OCI-LY7 (cell line): ENCODE results near the gene DDHD1.

Experiments
- EZH2phosphoT487 ChIP-seq: fragments of 200-600 bp; sonication (generic); IDR thresholded peaks from 2 replicates; pipeline ENCODE4 v1.6.1; 2018; ENCODE audit warnings: low read depth, borderline replicate concordance, mild to moderate bottlenecking, mixed run types, antibody characterized with exemption, low read length, moderate library complexity, mixed read lengths
- TF ChIP-seq, protein P1 (sequence below): fragments of 200-600 bp; sonication (generic); conservative IDR thresholded peaks from 2 replicates; pipeline ENCODE4 v1.5.1; 2014; ENCODE audit warnings: mild to moderate bottlenecking, antibody characterized with exemption, low read length, moderate library complexity, mixed read lengths

DNA sequence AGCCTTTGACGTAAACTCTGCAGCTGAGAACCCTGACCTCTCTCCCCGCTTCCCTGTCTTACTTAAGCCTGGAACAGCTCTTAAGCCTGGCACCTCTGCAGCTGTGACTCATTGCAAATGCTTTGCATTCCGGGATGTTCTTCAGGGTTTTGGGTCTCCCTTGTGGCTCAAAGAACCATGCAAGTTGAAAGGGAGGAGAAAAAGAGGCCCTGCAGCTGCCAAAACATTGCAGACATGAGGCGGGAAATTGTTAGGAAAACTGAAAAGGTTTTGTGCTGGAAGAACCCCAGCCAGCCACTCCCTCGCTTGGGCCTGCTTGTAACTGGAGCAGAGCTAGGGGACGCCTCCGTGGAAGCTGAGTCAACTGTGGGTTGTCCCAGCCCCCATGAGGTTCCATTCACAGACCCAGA is 142.1 kb downstream of the DDHD1 start:
- TF ChIP-seq, protein P1, sequence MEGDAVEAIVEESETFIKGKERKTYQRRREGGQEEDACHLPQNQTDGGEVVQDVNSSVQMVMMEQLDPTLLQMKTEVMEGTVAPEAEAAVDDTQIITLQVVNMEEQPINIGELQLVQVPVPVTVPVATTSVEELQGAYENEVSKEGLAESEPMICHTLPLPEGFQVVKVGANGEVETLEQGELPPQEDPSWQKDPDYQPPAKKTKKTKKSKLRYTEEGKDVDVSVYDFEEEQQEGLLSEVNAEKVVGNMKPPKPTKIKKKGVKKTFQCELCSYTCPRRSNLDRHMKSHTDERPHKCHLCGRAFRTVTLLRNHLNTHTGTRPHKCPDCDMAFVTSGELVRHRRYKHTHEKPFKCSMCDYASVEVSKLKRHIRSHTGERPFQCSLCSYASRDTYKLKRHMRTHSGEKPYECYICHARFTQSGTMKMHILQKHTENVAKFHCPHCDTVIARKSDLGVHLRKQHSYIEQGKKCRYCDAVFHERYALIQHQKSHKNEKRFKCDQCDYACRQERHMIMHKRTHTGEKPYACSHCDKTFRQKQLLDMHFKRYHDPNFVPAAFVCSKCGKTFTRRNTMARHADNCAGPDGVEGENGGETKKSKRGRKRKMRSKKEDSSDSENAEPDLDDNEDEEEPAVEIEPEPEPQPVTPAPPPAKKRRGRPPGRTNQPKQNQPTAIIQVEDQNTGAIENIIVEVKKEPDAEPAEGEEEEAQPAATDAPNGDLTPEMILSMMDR, result no peak
- TF ChIP-seq EZH2phosphoT487, result no peak
